Measurements from ENCODE around the gene ARL4D.
A peak's percentile ranks its signal among the peaks of the same experiment; 100 is the strongest.

The ARL4D gene

GRCh38 chr17:43398724-43399595 is at the start of gene ARL4D:
ARL4D (plus strand) TSS chr17:43398993; CDS start chr17:43399733, 740 bp downstream.
- TF ChIP-seq CTCF (IDR thresholded peaks at IDR 0.05; ENCODE audit: low read depth, low read length): no peak
- H3K4me3 ChIP-seq (replicated peaks in 1 of 2; ENCODE audit: low read depth in 2 of 2, low read length in 2 of 2): peak within 1 kb of the TSS; percentile 86 to 88
- peak; percentile 79 to 86 for DNase-seq (ENCODE audit: low read depth in 2 of 2)

- TF ChIP-seq CTCF (IDR thresholded peaks at IDR 0.05; ENCODE audit: low read depth, low read length): no peak
- no peak overlapping the region for H3K4me3 ChIP-seq (replicated peaks in 1 of 2; ENCODE audit: low read depth in 2 of 2, low read length in 2 of 2)
- no peak for DNase-seq (ENCODE audit: low read depth in 2 of 2)
Measured at GRCh38 chr17:43349142-43349541, 49.7 kb upstream of the ARL4D start.

GRCh38 chr17:43350888-43351361 is 47.9 kb upstream of the ARL4D start:
- no peak overlapping the region for H3K4me3 ChIP-seq (replicated peaks in 1 of 2; ENCODE audit: low read depth in 2 of 2, low read length in 2 of 2)
- DNase-seq (ENCODE audit: low read depth in 2 of 2): no peak
- no peak for TF ChIP-seq CTCF (IDR thresholded peaks at IDR 0.05; ENCODE audit: low read depth, low read length)

GRCh38 chr17:43351691-43352090 is 47.1 kb upstream of the ARL4D start:
- H3K4me3 ChIP-seq (replicated peaks in 1 of 2; ENCODE audit: low read depth in 2 of 2, low read length in 2 of 2): no peak overlapping the region
- no peak for TF ChIP-seq CTCF (IDR thresholded peaks at IDR 0.05; ENCODE audit: low read depth, low read length)
- no peak for DNase-seq (ENCODE audit: low read depth in 2 of 2)

GRCh38 chr17:43352579-43353331 is 46.0 kb upstream of the ARL4D start:
- no peak for TF ChIP-seq CTCF (IDR thresholded peaks at IDR 0.05; ENCODE audit: low read depth, low read length)
- H3K4me3 ChIP-seq (replicated peaks in 1 of 2; ENCODE audit: low read depth in 2 of 2, low read length in 2 of 2): no peak overlapping the region
- DNase-seq (ENCODE audit: low read depth in 2 of 2): no peak

- no peak overlapping the region for H3K4me3 ChIP-seq (replicated peaks in 1 of 2; ENCODE audit: low read depth in 2 of 2, low read length in 2 of 2)
- TF ChIP-seq CTCF (IDR thresholded peaks at IDR 0.05; ENCODE audit: low read depth, low read length): no peak
- no peak for DNase-seq (ENCODE audit: low read depth in 2 of 2)
Measured at GRCh38 chr17:43353393-43353792, 45.4 kb upstream of the ARL4D start.

Data from cardiac fibroblast (primary cell).